Embryonic facial prominence (tissue), 1 donor: ENCODE results near the gene ANKRD26.

ENCODE experiments used
- DNase-seq: peaks from one replicate; pipeline ENCODE4 v3.0.0-alpha.2; 2016; ENCODE audit errors: extremely low spot score

The ANKRD26 gene

GRCh38 chr10:27020243-27020642, 80.1 kb downstream of the ANKRD26 start:
- no peak for DNase-seq

- no peak for DNase-seq
These were observed 80.5 kb downstream of the ANKRD26 start for GRCh38 chr10:27019827-27020226.

- DNase-seq = no peak
These were observed 102.7 kb downstream of the ANKRD26 start for GRCh38 chr10:26997610-26998009.

- no peak for DNase-seq
These were observed 105.6 kb downstream of the ANKRD26 start for GRCh38 chr10:26994743-26995142.

GRCh38 chr10:26987851-26988250, 112.4 kb downstream of the ANKRD26 start:
- DNase-seq = no peak

- no peak for DNase-seq
These were observed 117.1 kb downstream of the ANKRD26 start for GRCh38 chr10:26983156-26983555.

GRCh38 chr10:26982058-26982457, 118.2 kb downstream of the ANKRD26 start:
- DNase-seq = no peak

- DNase-seq = no peak
These were observed 119.0 kb downstream of the ANKRD26 start for GRCh38 chr10:26981232-26981824.

GRCh38 chr10:26978519-26978918, 121.8 kb downstream of the ANKRD26 start:
- no peak for DNase-seq

- DNase-seq = no peak
These were observed 122.7 kb downstream of the ANKRD26 start for GRCh38 chr10:26977635-26978034.

- no peak for DNase-seq
These were observed 129.6 kb downstream of the ANKRD26 start for GRCh38 chr10:26970667-26971066.

- DNase-seq = no peak
These were observed 131.0 kb downstream of the ANKRD26 start for GRCh38 chr10:26969145-26969926.

GRCh38 chr10:26962835-26963234, 137.5 kb downstream of the ANKRD26 start:
- DNase-seq = no peak

- DNase-seq = no peak
These were observed 140.0 kb downstream of the ANKRD26 start for GRCh38 chr10:26960308-26960707.

- DNase-seq = no peak
These were observed 140.5 kb downstream of the ANKRD26 start for GRCh38 chr10:26959841-26960240.
